ENCODE data around the gene ZNF800.
"Not testable (repeated sequence)": the region's sequence is repeated elsewhere in the genome, so short reads cannot be mapped to it uniquely, and the experiment has no call there.

ZNF800 gene

GRCh38 chr7:127392566-127393367, at the start of gene ZNF800:
ZNF800 (minus strand) TSS chr7:127392708; CDS start chr7:127391557, 1,151 bp downstream.
- FAIRE-seq: no peak

GRCh38 chr7:127440206-127440605, 47.7 kb upstream of the ZNF800 start:
- FAIRE-seq: no peak

GRCh38 chr7:127438836-127439235, 46.3 kb upstream of the ZNF800 start:
- FAIRE-seq: no peak

GRCh38 chr7:127437837-127438236, 45.3 kb upstream of the ZNF800 start:
- no peak for FAIRE-seq

GRCh38 chr7:127437241-127437640, 44.7 kb upstream of the ZNF800 start:
- FAIRE-seq: no peak

GRCh38 chr7:127429281-127429680, 36.8 kb upstream of the ZNF800 start:
- not testable (repeated sequence) for FAIRE-seq

GRCh38 chr7:127419196-127419595, 26.7 kb upstream of the ZNF800 start:
- no peak for FAIRE-seq

- no peak for FAIRE-seq
Measured at GRCh38 chr7:127418459-127418858, 26.0 kb upstream of the ZNF800 start.

- no peak for FAIRE-seq
Measured at GRCh38 chr7:127417346-127417745, 24.8 kb upstream of the ZNF800 start.

GRCh38 chr7:127415060-127415742, 22.7 kb upstream of the ZNF800 start:
- FAIRE-seq: no peak

GRCh38 chr7:127413962-127414361, 21.5 kb upstream of the ZNF800 start:
- no peak for FAIRE-seq

- no peak for FAIRE-seq
Measured at GRCh38 chr7:127413326-127413725, 20.8 kb upstream of the ZNF800 start.

- no peak for FAIRE-seq
Measured at GRCh38 chr7:127411176-127411575, 18.7 kb upstream of the ZNF800 start.

GRCh38 chr7:127409629-127410028, 17.1 kb upstream of the ZNF800 start:
- no peak for FAIRE-seq

GRCh38 chr7:127404286-127405072, 12.0 kb upstream of the ZNF800 start:
- FAIRE-seq: no peak

GRCh38 chr7:127396184-127396583, 3.7 kb upstream of the ZNF800 start:
- FAIRE-seq: no peak

GRCh38 chr7:127395104-127395503, 2.6 kb upstream of the ZNF800 start:
- not testable (repeated sequence) for FAIRE-seq

- no peak for FAIRE-seq
Measured at GRCh38 chr7:127393368-127394058, 1.0 kb upstream of the ZNF800 start.

GRCh38 chr7:127392182-127392565, 334 bp downstream of the ZNF800 start:
- FAIRE-seq: no peak

GRCh38 chr7:127391591-127392181, 822 bp downstream of the ZNF800 start:
- no peak for FAIRE-seq

- FAIRE-seq: no peak
Measured at GRCh38 chr7:127390817-127391590, 1.5 kb downstream of the ZNF800 start.
